Coronary artery (tissue), 2 donors: ENCODE measurements around the gene PTPRM.

ENCODE experiments used
- DNase-seq: peaks from one replicate; pipeline ENCODE4 v3.0.0-alpha.2; 2017; ENCODE audit warnings: low spot score
- H3K27ac ChIP-seq, 2 donors: fragments of 200-600 bp; sonication (generic); one replicate each; pipeline ENCODE4 v1.5.1; 2016 to 2019
- H3K4me3 ChIP-seq: fragments of 200-600 bp; sonication (generic); 2 replicates; pipeline ENCODE4 v1.5.1; 2016; ENCODE audit warnings: mild to moderate bottlenecking, moderate library complexity
- CTCF ChIP-seq: fragments of 200-600 bp; sonication (generic); IDR thresholded peaks from one replicate; pipeline ENCODE4 v1.5.1; 2019; ENCODE audit warnings: antibody characterized with exemption

The PTPRM gene

GRCh38 chr18:8287196-8287885 lies 720.2 kb downstream of the PTPRM start:
- no peak for DNase-seq
- Histone ChIP-seq H3K4me3 (no peak overlapping the region), H3K27ac (no peak overlapping the region)
- no peak for TF ChIP-seq CTCF

DNA sequence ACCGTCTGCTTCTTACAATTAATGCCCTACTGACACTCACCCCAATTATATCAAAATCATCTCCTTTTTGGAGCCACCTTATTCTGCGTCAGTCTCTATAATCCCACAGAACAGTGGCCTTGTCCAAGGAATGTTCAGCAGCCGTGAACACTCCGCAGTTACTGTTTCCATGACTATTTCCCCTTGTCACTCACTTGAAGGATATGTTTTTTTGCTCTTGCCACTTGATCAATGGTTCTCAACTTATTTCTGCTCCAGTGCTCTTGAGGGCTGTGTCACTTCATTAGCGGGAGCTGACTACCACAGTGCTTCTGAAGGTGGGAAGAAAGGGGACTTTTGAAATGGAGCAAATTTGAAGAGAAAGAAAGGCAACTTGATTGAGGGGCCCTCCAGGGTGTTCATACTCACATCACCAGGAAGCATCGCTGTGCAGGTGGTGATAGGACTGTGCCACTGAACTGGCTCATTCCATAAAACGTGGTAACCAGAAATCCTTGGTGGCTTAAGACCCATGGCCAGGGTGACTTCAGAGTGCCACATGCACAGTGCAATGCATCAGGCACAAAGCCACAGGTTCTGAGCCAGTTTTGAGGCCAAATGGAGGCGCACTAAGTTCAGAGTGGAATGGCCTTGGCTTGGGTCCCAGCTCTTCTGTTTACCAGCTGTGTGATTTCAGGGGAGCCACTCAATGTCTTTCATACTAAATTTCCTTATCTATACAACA lies 721.5 kb downstream of the PTPRM start:
- no peak for TF ChIP-seq CTCF
- DNase-seq: no peak
- H3K27ac ChIP-seq: no peak overlapping the region
- H3K4me3 ChIP-seq: no peak overlapping the region

GRCh38 chr18:8290435-8290834 lies 723.3 kb downstream of the PTPRM start:
- no peak overlapping the region for H3K4me3 ChIP-seq
- H3K27ac ChIP-seq: no peak overlapping the region
- no peak for DNase-seq
- TF ChIP-seq CTCF: no peak

GRCh38 chr18:8290913-8291312 lies 723.8 kb downstream of the PTPRM start:
- H3K4me3 ChIP-seq: no peak overlapping the region
- no peak for TF ChIP-seq CTCF
- H3K27ac ChIP-seq: no peak overlapping the region
- no peak for DNase-seq

GRCh38 chr18:8293184-8293583 lies 726.1 kb downstream of the PTPRM start:
- no peak overlapping the region for H3K4me3 ChIP-seq
- TF ChIP-seq CTCF: no peak
- no peak overlapping the region for H3K27ac ChIP-seq
- DNase-seq: no peak

DNA sequence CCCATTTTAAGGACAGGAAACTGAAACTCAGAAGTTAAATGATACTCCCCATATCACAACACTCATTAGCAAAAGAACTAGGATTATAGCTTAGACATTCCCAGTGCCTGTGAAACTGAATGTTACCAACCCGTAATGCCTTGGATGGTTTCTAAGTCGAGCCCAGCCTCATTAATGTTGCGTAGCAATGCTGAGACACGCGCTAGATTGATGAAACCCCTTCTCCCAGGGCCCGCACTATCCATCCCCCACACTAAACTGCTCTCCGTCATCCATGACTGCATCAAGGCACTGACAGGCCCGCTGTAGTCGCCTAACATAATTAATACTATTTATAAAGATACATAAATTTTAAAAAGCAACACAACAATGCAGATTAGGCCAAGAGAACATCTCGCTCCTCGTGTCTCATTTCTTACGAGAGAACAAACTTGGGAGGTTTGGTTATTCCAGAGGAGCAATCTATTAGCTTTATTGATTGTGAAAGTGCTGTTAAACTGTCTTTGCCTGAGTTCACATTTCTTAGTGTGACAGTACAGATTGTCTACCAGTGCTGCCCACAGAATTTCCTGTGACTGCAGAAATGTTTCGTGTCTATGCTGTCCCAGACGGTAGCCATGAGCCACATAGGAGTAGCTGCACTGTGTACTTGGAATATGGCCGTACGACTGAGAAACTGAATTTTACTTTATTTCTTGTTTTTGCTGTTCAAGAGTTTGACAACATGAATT lies 729.9 kb downstream of the PTPRM start:
- Histone ChIP-seq H3K4me3 (no peak overlapping the region), H3K27ac (no peak overlapping the region)
- no peak for TF ChIP-seq CTCF
- DNase-seq: no peak
